B cell (primary cell): ENCODE measurements around the gene NANOS2. TPM values are rescaled to one million over a fixed set of nuclear protein-coding genes. Genes with fewer than 3 reads are reported as not detected.

Experiments used
- ATAC-seq: fragments of 200-7000 bp; cut with Tn5 transposase; one replicate; pipeline ENCODE4 v1.10.0; 2021; ENCODE audit warnings: low read depth, mild to moderate bottlenecking, moderate number of reproducible peaks, moderate library complexity
- CTCF ChIA-PET: fragments of 350-600 bp; sonication (Branson Sonifier 250); formaldehyde crosslinking; loops from one replicate; lab custom pipeline; 2021; ENCODE audit warnings: antibody characterized with exemption, inconsistent platforms; lab: Charles Lee
- POLR2A ChIA-PET: fragments of 350-600 bp; sonication (Branson Sonifier 250); formaldehyde crosslinking; loops from one replicate; lab custom pipeline; 2021; ENCODE audit warnings: antibody characterized with exemption; lab: Charles Lee
- DNase-seq: peaks from one replicate; pipeline ENCODE4 v3.0.0; 2013
- H2AFZ ChIP-seq: 2 replicates; pipeline ENCODE4 v1.6.1; 2012; ENCODE audit warnings: mild to moderate bottlenecking, low read depth, low read length; ENCODE audit not compliant: insufficient read depth, poor library complexity, severe bottlenecking
- H3K27ac ChIP-seq, 2 donors: 1 replicate in 1 of 2; 2 replicates in 1 of 2; pipeline ENCODE4 v1.5.1; 2012 to 2013; ENCODE audit warnings: low read length in 2 of 2, mild to moderate bottlenecking in 2 of 2, moderate library complexity in 1 of 2
- H3K27me3 ChIP-seq, 4 experiments: fragments of 200-600 bp in 1 of 4; sonication (generic) in 1 of 4; replicated peaks in 1 of 4; 1 replicate in 2 of 4; 2 replicates in 2 of 4; pipeline versions ENCODE4 v1.6.1 to v1.7.0; 2013 to 2016; ENCODE audit warnings: low read length in 3 of 4, mild to moderate bottlenecking in 2 of 4, mixed read lengths in 1 of 4, moderate library complexity in 1 of 4; ENCODE audit not compliant: insufficient read depth in 4 of 4, control insufficient read depth in 3 of 4; ENCODE audit errors: control extremely low read depth in 1 of 4
- H3K36me3 ChIP-seq, 2 experiments: replicated peaks in 1 of 2; 1 replicate in 1 of 2; 2 replicates in 1 of 2; pipeline versions ENCODE4 v1.6.1 to v1.7.1; 2013; ENCODE audit warnings: low read length in 1 of 2; ENCODE audit not compliant: insufficient read depth in 2 of 2, control insufficient read depth in 1 of 2; ENCODE audit errors: control extremely low read depth in 1 of 2, extremely low read depth in 1 of 2
- H3K4me1 ChIP-seq, 2 donors: fragments of 200-600 bp in 1 of 2; sonication (generic) in 1 of 2; 1 replicate in 1 of 2; 2 replicates in 1 of 2; pipeline versions ENCODE4 v1.5.1 to v1.6.1; 2013 to 2017; ENCODE audit warnings: low read length in 2 of 2; ENCODE audit not compliant: control insufficient read depth in 2 of 2, insufficient read depth in 2 of 2
- H3K4me2 ChIP-seq: replicated peaks from 2 replicates; pipeline ENCODE3; 2012; ENCODE audit warnings: mild to moderate bottlenecking, low read depth, low read length; ENCODE audit not compliant: poor library complexity, severe bottlenecking
- H3K4me3 ChIP-seq, 5 experiments: fragments of 200-600 bp in 1 of 5; sonication (generic) in 1 of 5; 1 replicate in 3 of 5; 2 replicates in 2 of 5; pipeline versions ENCODE4 v1.5.1 to v1.7.0; 2011 to 2016; ENCODE audit warnings: low read length in 4 of 5, mild to moderate bottlenecking in 4 of 5, low read depth in 2 of 5, control low read depth in 1 of 5, moderate library complexity in 1 of 5; ENCODE audit not compliant: insufficient read depth in 1 of 5; ENCODE audit errors: control extremely low read depth in 1 of 5, extremely low read depth in 1 of 5
- H3K79me2 ChIP-seq: fragments of 200-600 bp; sonication (generic); one replicate; pipeline ENCODE4 v1.6.0; 2016; ENCODE audit warnings: low read length; ENCODE audit not compliant: control insufficient read depth, insufficient read depth
- H3K9ac ChIP-seq: fragments of 200-600 bp; sonication (generic); 2 replicates; pipeline ENCODE4 v1.6.1; 2017; ENCODE audit warnings: mild to moderate bottlenecking, low read length, moderate library complexity
- H3K9me3 ChIP-seq, 3 donors: one replicate each; pipeline versions ENCODE4 v1.6.1 to v1.7.1; 2013; ENCODE audit warnings: low read length in 2 of 3; ENCODE audit not compliant: control insufficient read depth in 2 of 3, insufficient read depth in 1 of 3; ENCODE audit errors: control extremely low read depth in 1 of 3
- H4K20me1 ChIP-seq: 2 replicates; pipeline ENCODE4 v1.6.0; 2012; ENCODE audit warnings: mild to moderate bottlenecking, low read length; ENCODE audit not compliant: insufficient read depth, control insufficient read depth, poor library complexity, severe bottlenecking
- H3K27ac Mint-ChIP-seq: one replicate; pipeline ENCODE4 v1.8.0; 2021; ENCODE audit warnings: mixed read lengths
- H3K27me3 Mint-ChIP-seq: one replicate; pipeline ENCODE4 v1.8.0; 2021; ENCODE audit warnings: mixed read lengths
- H3K4me1 Mint-ChIP-seq: one replicate; pipeline ENCODE4 v1.8.0; 2021; ENCODE audit warnings: mixed read lengths
- H3K4me3 Mint-ChIP-seq: one replicate; pipeline ENCODE4 v1.8.0; 2021; ENCODE audit warnings: mixed read lengths
- H3K9me3 Mint-ChIP-seq: one replicate; pipeline ENCODE4 v1.8.0; 2022; ENCODE audit warnings: mixed read lengths; ENCODE audit not compliant: insufficient read depth
- EZH2 ChIP-seq: IDR thresholded peaks from 2 replicates; pipeline ENCODE4 v1.6.1; 2012; ENCODE audit warnings: borderline replicate concordance, low read depth, mild to moderate bottlenecking, moderate library complexity, low read length; ENCODE audit not compliant: insufficient read depth, poor library complexity, severe bottlenecking
- WGBS: methylation state at CpG from one replicate; pipeline ENCODE4 v1.1.5; 2013; ENCODE audit warnings: missing lambda C conversion rate; ENCODE audit not compliant: insufficient coverage; 5-methylcytosine and 5-hydroxymethylcytosine counted together
- intact Hi-C: fragments of 100-400 bp; cut with micrococcal nuclease; formaldehyde crosslinking; loops from one replicate; pipeline ENCODE4 v1.10.0; 2022
- polyA plus RNA-seq: library from polyadenylated mRNA; depleted of rRNA; stranded (reverse); fragments of >200 nt; gene quantifications from 2 replicates; pipeline ENCODE4 v1.2.3, GENCODE V29; 2012
- total RNA-seq, 2 donors: library from RNA; stranded (reverse); fragments of 120-200 nt in 1 of 2; gene quantifications; 1 replicate in 1 of 2; 2 replicates in 1 of 2; pipeline versions ENCODE4 v1.2.3 to v1.2.4, GENCODE V29; 2013 to 2022
- TF ChIP-seq, protein P1 (sequence below): fragments of 200-600 bp; IDR thresholded peaks from one replicate; pipeline ENCODE4 v1.8.0; 2022; ENCODE audit warnings: antibody characterized with exemption, mild to moderate bottlenecking

NANOS2 gene
- total and polyA plus RNA-seq, 2 donors (not counting 1 experiment from before 2014, with no cell fraction given), result not detected

DNA sequence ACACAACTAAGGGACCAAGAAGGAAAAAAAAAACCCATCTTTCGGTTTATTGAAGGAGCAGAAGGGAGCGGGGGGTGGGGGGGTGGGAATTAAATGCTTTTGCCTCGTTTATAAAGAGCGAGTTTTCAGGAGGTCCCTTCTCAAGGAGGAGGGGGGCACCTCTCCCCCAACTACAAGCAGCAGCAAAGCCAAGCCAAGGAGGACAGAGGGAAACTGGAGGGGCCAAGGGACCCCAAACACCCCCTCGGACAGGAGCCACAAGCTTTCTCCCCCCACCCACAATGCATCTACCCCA is 31.0 kb downstream of the NANOS2 start:
- POLR2A ChIA-PET, result no interaction called here
- peak overlapping the region; percentile 62 for H3K27ac Mint-ChIP-seq
- no peak overlapping the region for H3K27ac ChIP-seq
- H3K4me1 Mint-ChIP-seq, result peaks cover 28% of the 10 kb centered on the region
- H3K27me3 Mint-ChIP-seq, result peaks cover 8% of the 10 kb centered on the region
- no peak for DNase-seq
- H3K9me3 ChIP-seq, result peaks cover 0 to 2% (median 0%) of the 10 kb centered on the region in 3 donors
- no peak for TF ChIP-seq EZH2
- TF ChIP-seq, protein P1, sequence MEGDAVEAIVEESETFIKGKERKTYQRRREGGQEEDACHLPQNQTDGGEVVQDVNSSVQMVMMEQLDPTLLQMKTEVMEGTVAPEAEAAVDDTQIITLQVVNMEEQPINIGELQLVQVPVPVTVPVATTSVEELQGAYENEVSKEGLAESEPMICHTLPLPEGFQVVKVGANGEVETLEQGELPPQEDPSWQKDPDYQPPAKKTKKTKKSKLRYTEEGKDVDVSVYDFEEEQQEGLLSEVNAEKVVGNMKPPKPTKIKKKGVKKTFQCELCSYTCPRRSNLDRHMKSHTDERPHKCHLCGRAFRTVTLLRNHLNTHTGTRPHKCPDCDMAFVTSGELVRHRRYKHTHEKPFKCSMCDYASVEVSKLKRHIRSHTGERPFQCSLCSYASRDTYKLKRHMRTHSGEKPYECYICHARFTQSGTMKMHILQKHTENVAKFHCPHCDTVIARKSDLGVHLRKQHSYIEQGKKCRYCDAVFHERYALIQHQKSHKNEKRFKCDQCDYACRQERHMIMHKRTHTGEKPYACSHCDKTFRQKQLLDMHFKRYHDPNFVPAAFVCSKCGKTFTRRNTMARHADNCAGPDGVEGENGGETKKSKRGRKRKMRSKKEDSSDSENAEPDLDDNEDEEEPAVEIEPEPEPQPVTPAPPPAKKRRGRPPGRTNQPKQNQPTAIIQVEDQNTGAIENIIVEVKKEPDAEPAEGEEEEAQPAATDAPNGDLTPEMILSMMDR, result peak; percentile 75
- H3K9ac ChIP-seq, result no peak overlapping the region
- ATAC-seq, result no peak
- H3K4me3 ChIP-seq, result peak overlapping the region in 1 of 5 experiments; percentile 19
- H3K9me3 Mint-ChIP-seq, result no peaks in the 10 kb centered on the region
- H3K79me2 ChIP-seq, result peaks cover 29% of the 10 kb centered on the region
- peak overlapping the region; percentile 82 for H3K4me3 Mint-ChIP-seq
- no CpG with 5 or more reads among the region's 5 CpGs for WGBS
- peaks cover 0 to 5% (median 1%) of the 10 kb centered on the region in 4 experiments for H3K27me3 ChIP-seq
- H3K4me1 ChIP-seq, result peaks cover 24 to 39% of the 10 kb centered on the region in 2 donors
- peaks cover 39% of the 10 kb centered on the region for H4K20me1 ChIP-seq
- no peak overlapping the region for H2AFZ ChIP-seq
- intact Hi-C loops, result loop anchor here (1.0 kb wide), 1 partner anchor 66 kb away; no protein-coding TSS in a partner anchor
- H3K36me3 ChIP-seq, result peaks cover 0 to 4% of the 10 kb centered on the region in 2 experiments
- peak overlapping the region; percentile 97 for H3K4me2 ChIP-seq
- CTCF ChIA-PET, result interaction anchor here (1.9 to 2.9 kb wide), 2 partner anchors 19 to 22 kb away, joined by 7 to 11 read pairs; partner anchors contain the start of gene FOXA3
